Measurements from ENCODE around the gene EPHA7.

The EPHA7 gene

DNA sequence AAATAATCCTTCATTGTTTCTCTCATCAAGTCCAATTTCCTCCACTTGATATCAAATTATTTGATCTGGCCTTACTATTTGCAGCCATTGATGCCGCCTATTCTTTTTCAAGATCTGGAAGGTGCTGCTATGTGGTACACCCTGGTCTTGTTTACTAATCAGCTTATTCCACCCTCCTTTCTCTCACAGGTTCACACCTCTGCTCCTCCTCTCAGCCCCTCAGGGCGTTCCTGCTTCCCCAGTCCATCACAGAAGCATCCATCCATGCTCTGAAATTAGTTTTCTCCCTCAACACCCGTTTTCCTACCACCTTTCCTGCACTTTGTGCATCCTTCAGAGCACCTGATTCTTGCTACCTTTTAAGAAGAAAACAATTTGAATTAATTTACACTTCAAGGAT, 183.6 kb downstream of the EPHA7 start:
- FAIRE-seq = no peak

DNA sequence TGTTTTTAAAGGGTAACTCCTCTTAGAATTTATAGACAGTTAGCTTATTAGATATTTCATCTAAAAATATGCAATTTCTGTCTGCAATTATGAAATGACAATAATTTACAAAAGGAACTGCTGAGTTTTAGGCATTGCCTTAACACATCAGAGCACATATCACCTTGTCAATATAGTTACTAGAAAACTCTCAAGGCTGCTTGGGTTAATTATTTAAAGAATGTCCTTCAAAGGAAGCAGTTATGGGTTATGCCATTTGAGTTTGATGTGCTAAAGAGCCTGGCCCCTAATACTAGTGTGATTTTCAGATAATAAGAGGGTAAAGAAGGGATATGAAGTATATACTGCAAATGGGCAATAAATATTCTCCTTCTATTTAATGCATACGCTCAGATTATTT, 192.5 kb downstream of the EPHA7 start:
- FAIRE-seq = no peak

DNA sequence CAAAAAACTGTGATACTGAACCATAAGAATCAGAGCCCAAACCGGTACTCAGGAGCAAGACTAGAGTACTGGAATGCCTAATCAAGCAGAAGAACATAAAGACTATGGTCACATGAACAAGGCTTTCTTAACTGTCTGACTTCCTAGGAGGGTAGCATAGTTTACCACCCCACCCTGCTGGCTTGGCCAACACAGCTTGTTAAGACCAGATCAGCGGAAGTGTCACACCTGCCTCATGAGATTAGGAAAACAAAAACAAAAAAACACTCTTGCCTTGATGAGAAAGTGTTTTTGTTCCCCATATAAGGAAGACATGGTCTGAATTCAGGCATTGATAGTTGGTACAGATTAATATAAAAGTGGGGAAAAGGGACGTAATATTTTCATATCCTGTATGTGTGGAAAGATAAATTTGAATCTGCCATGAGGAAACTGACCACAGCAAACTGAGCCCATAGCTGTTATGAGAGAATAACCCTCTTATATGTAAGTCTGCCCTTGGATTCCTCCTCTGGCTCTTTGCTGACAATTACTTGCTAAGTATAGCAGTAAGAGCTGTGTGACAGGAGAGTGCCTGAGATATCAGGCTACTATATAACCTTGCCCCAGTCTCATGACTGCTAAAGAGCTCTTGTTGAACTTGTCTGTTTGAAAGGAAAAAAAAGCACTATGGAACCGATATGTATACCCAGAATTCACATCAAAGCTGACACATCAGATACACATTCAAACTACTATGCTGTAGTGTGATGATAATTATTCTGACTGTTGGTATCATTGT, 197.1 kb downstream of the EPHA7 start:
- FAIRE-seq = no peak

DNA sequence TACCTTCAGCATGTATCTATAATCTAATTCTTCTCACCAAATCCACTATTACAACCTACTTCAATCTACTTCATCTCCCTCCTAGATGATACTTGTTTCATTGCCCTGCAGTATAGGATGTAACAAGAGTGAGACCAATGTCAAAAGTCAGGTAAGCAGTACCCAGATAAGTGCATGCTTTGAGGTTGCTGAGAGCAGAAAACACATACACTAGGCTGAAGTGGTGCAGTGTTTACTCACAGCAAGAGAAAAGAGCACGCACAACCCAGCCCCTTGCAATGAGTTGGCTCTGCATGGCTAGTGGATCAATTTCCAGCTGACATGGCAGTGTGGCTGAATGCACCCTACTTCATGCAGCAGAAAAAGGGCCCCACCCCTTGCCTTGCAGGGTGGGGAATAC, 199.9 kb downstream of the EPHA7 start:
- FAIRE-seq = no peak

DNA sequence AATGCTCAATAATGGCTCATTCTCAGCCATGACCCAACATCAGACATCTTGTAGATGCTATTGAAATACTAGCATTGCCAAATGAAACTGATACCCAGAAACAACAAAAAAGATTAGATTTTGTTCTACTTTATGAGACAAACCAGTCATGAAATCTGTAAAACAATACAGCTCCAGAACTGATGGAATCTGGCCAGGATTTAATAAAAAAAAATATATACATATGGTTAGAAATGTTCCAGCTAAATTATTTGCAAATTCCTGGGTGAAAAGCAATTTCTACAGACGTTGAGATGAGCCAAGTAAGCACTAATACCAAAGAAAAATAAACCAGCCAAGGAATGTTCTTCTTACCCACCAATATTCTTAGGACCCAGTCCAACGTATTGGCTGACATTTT, 201.3 kb downstream of the EPHA7 start:
- no peak for FAIRE-seq

DNA sequence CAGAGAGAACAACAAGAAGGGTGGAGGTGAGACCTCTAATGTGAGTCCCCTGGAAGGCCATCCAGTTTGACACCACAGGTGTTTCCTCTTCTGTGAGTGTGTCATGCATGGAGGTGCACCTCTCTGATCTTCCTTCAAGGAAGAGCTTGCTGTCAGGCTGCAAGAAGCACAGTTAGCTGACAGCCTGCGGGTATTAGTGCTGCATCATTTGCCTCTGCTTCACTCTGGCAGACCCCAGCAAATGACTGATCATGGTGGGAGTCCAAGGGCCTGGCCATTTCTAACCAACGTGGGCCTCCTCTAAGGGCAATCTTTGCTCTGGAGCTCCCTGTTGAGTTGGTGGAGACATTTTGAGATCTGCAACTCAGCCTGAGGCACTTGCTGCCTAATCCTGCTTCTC, 206.3 kb downstream of the EPHA7 start:
- no peak for FAIRE-seq

DNA sequence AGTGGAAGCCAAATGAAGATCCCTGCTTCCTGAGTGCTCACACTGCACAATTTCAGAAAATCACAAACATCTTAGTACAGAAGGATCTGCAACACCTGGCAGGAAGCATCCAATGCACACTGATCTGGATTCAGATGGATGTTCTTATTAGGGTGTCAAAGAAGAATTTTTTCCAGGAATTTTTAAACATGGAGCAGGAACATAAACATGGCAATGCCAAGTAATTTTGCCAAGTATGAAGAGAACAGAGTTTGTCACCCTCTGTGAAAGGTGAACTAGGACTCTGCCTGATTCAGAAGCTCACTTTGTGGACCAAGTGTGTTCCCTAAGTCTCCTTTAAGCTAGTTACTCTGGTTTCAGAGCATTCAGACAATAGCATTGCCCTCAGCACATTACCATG, 208.5 kb downstream of the EPHA7 start:
- no peak for FAIRE-seq

DNA sequence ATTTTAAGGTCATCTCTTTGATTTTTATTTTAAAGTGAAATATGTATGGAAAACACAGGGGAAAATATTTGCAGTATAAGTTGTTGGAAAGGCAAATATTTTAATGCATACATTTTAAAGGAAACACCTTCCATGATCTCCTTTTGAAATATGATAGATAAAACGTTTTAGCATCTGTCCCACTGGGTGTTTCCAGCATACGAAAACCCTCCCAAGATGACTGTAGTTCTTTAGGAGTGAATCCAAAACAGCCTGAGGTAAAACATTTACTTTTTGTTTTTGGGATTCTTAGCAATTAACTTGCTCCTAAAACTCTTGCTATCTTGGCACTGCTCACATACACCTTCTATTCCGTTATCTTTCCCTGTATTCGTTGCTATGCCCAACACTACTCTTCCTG, 210.0 kb downstream of the EPHA7 start:
- no peak for FAIRE-seq

DNA sequence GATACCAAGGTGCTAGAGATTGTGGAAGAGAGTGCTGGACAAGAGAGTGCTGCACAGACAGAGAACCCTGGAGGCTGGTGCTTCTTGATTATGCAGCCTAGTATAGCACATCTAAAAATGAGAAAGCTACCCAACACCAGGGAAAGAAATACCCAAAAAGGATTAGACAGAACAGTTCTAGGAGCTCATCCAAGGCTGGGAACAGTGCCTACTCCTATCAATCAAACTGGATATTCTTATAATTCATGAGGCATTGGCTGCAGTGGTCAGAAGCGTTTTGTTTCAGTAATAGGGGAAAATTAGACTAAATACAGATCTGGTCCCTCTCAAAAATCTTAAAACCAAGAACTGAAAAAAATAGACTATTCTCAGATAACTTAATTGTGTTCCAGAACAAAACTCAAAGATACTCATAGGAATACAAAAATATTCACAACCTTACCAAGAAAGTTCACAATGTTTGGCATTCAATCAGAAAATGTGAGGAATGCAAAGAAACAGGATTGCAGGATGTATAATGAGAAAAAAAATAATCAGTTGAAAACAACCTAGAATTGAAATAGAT, 222.9 kb downstream of the EPHA7 start:
- FAIRE-seq = no peak

DNA sequence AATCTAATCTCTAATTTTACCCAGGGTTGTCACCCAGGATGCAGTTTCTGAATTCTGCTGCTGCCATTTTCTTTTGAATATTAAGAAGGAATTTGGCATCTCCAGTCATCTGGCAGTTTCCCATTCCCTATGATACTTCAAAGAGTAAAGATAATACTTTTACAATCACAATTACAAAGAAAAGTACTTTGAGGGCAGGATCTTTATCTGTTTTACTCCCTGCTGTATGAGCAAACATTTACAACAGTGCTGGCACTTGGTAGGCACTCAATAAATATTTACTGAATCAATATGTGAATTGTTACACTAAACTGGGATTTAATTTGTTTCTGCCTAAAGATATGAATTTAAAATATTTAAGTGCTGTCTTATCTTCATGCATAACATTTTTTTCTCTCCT, 224.9 kb downstream of the EPHA7 start:
- FAIRE-seq = no peak

DNA sequence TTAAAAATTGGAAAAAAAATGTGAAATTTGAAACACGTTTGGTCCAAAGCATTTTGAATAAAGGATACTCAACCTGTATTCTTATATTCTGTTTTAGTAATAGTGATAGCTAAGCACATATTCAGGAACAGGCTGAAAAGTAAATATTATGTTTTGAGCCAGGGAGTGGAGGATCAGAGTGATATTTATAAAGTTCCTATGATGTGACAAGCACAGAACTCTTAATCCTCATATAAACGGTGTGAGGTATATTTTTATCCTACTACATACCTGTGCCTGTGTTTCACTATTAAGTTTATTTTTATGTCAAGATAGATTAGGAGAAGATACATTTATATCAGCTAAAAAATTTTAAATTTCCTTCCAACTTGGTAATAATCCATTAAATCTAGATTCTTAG, 225.5 kb downstream of the EPHA7 start:
- no peak for FAIRE-seq

Data from TTC549 (cell line).